ENCODE results near the gene CD2AP.
"Not testable (repeated sequence)": the region's sequence is repeated elsewhere in the genome, so short reads cannot be mapped to it uniquely, and the experiment has no call there.

CD2AP gene, protein sequence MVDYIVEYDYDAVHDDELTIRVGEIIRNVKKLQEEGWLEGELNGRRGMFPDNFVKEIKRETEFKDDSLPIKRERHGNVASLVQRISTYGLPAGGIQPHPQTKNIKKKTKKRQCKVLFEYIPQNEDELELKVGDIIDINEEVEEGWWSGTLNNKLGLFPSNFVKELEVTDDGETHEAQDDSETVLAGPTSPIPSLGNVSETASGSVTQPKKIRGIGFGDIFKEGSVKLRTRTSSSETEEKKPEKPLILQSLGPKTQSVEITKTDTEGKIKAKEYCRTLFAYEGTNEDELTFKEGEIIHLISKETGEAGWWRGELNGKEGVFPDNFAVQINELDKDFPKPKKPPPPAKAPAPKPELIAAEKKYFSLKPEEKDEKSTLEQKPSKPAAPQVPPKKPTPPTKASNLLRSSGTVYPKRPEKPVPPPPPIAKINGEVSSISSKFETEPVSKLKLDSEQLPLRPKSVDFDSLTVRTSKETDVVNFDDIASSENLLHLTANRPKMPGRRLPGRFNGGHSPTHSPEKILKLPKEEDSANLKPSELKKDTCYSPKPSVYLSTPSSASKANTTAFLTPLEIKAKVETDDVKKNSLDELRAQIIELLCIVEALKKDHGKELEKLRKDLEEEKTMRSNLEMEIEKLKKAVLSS

GRCh38 chr6:47477497-47478232 lies at the start of gene CD2AP:
CD2AP (plus strand) TSS chr6:47477789; CDS start chr6:47478245, 456 bp downstream.
- DNase-seq = peak; percentile 73

GRCh38 chr6:47428288-47428687 lies 49.3 kb upstream of the CD2AP start:
- DNase-seq = no peak

DNA sequence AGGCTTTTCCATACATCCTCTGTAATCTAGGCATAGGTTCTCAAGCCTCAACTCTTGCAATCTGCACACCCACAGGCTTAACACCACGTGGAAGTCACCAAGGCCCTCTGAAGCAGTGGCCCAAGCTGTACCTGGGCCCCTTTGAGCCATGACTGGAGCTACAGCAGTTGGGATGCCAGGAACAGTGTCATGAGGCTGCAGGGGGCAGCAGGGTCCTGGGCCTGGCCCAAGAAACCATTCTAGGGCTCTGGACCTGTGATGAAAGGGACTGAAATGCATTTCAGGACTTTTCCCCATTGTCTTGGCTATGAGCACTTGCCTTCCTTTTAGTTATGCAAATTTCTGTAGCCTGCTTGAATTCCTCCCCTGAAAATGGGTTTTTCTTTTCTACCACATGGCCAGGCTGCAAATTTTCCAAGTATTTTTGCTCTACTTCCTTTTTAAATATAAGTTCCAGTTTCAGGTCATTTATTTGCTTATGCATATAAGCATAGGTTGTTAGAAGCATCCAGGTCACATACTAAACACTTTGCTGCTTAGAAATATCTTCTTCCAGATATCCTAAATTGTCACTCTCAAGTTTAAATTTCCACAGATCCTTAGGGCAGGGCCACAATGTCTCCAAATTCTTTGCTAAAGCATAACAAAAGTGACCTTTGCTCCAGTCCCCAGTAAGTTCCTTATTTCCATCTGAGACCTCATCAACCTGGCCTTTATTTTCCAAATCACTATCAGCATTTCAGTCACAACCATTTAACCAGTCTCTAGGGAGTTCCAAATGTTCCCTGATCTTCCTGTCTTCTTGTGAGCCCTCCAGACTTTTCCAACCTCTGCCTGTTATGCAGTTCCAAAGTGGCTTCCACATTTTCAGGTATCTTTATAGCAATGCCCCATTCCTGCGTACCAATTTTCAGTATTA lies 48.6 kb upstream of the CD2AP start:
- DNase-seq = no peak

DNA sequence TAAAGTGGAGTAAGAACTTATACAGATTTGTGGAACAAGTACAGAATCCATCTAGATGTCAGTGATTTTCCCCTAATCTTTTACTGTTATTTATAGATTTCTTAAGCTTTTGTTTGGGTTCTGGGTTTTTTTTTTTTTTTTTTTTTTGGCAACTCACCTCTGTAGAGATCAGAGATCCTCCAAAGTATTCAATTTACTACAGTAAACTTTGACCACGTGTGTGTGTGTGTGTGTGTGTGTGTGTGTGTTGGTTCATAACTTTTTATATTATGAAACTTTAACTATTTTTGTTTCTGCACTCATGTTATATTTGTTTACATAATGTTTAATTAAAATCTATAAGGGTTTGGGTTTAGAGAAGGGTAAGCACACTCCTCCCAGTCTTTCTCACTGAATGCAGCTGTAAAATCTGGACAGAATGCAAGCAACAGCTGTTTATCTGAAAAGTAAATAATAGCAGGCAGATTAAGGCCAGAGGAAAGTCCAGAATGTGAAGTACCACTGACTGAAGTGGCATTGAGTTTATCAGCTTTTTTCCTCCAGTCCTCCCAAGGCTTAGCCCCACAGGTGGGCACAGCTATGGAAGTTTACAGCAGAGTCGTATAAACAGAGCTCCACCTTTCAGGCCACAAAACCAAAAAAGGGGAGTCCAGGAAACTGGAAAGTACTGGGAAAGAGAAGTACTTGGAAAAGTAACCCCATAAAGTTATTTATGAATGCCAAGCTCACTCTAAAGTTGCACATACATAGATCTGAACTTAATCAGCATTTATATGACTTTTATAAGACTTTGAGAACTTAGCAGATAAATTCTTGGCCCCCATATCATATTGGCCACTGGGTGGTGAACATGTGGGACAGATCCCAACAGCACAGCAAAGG lies 43.0 kb upstream of the CD2AP start:
- no peak for DNase-seq

DNA sequence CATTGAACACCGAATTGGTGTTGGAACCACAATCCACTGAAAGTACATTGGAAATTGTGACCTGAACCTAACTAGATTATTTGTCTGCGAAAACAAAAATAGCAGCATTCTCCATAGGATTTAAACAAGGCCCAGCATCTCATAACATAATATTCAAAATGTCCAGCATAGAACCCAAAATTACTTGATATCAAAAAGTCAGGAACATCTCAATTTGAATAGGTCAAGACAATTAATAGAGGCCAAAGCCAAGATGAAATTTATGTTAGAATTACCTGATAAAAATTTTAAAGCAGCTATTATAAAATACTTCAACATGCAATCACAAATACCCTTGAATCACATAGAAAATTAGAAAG lies 42.4 kb upstream of the CD2AP start:
- DNase-seq = no peak

- no peak for DNase-seq
These were observed 40.0 kb upstream of the CD2AP start for GRCh38 chr6:47437592-47437991.

- DNase-seq = no peak
These were observed 38.9 kb upstream of the CD2AP start for GRCh38 chr6:47438481-47439347.

GRCh38 chr6:47439348-47439668 lies 38.3 kb upstream of the CD2AP start:
- DNase-seq = no peak

DNA sequence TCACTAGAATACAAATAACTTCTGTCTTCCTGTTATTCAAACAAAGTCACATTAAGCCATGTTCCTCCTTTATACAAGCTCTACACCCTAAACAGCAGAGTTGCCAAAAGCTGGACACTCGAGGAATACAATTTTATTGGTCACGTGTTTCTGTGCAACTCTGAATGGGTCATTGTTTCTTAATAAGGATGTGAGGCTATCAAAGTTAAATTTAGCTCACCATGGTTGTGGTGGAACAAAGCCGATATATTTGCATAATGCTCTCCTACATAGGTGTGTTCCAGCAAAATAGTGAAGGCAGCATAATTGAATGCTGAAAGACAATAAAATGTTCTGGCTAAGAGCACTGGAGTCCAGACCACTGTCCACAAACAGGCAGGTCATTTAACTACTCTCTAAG lies 36.9 kb upstream of the CD2AP start:
- DNase-seq = no peak

GRCh38 chr6:47444964-47445363 lies 32.6 kb upstream of the CD2AP start:
- not testable (repeated sequence) for DNase-seq

DNA sequence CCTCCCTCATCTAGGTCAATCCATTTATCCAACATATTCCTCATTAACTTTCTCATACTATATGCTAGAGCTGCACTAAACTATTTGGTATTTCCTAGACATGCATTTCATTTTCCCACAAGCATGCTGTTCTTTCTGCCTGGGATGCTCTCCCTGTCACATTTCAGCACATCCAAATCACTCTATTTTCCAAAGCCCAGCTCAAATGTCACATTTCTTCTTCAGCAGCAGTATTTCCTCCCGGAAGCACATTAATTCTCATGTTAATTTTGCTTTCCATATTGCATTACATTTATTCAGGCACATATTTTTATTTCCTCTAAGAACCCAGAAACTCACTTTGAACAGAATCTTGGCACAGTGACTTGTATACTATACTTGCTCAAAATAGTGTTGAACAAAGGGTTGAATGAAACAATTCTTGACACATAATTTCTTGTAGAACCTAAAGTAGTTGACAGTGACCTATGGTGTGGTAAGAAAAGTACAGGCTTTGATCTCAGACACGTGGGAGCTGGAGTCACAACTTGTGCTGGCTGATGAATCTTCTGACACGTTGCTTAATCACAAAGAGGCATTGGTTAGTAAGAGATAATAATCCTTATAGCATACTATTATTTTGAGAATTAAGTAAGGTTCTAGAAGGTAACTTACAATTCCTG lies 30.8 kb upstream of the CD2AP start:
- no peak for DNase-seq

- no peak for DNase-seq
These were observed 29.9 kb upstream of the CD2AP start for GRCh38 chr6:47447722-47448121.

DNA sequence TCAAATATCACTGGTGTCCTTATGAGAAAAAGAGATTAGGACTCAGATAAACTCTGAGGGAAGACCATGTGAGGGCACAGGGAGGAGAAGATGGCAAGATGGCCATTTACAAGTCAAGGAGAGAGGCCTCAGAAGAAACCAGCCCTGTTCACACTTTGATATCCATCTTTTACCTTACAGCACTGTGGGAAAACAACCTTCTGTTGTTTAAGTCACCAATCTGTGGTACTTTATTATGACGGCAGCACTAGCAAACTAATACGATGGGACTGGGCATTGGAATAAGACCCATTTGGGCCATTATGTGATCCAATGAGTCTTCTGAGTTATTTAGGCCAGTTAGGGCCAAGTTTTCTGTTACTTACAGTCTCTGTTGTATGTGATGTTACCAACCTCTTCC lies 26.4 kb upstream of the CD2AP start:
- no peak for DNase-seq

DNA sequence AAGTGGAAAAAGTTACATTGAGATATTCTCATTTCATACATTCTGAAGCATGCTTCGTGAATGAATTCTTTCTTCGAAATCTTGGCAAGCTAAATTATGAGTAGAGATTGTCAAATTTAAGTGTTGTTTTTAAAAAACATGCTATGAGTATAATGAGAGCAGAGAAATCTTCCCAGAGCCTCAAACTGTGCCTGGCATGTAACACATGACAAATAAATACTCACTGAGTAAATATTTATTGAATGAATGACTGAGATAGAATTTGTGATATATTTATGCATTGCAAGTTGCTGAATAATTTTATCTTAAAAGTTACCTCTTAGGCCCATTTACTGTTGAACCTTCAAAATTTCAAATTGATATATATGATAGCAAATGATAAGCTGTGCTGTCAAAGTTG lies 24.7 kb upstream of the CD2AP start:
- no peak for DNase-seq

DNA sequence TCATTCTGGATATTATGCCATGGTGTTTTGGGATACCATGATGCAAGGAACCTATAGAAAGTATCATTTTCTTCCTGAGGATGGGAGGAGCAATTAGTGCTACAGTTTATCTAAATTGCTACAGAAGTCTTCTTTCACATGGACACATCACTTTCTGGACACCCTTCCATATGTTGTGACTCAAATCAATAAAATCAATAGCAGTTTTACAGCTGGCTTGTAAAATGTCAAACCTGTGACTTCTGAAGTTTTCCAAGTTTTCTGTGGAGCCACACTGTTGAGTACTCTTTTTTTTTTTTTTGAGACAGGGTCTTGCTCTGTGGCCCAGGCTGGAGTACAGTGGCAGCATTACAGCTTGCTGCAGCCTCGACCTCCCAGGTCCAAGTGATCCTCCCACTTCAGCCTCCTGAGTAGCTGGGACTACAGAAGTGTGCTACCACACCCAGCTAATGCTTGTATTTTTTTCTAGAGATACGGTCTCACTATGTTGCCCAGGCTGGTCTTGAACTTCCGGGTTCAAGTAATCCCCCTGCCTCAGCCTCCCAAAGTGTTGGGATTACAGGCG lies 24.1 kb upstream of the CD2AP start:
- DNase-seq = no peak

GRCh38 chr6:47454713-47455396 lies 22.7 kb upstream of the CD2AP start:
- DNase-seq = no peak

DNA sequence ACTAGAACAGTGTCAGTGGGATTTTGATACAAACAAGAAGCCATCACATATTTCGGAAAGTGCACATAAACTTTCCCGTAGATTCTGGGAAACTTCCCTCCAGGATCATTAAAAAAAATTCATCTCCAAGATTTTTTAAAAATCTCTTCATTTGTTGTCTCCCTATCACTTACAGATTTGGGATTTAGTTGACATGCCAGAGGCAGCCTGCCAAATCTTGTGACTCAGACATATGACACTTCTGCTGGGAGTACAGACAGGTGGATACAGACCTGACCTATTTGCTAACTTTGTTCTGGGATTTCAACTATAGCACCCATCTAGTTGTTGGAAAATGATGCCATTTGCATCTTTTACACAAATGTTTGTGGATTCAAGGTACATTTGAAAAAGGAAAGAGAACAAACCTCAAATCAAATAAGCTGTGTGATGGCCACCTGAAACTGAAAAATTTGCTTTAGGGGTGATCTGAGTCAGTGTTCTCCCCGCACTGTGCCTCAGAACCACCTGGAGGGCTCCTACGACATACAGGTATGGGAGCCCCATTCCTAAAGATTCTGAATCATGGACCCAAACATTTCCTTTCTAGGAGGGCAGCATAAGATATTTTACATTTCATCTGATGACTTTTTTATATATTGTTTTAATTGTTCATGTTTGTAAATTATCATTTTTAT lies 21.9 kb upstream of the CD2AP start:
- no peak for DNase-seq

- DNase-seq = no peak
These were observed 21.0 kb upstream of the CD2AP start for GRCh38 chr6:47456536-47456975.

- no peak for DNase-seq
These were observed 20.2 kb upstream of the CD2AP start for GRCh38 chr6:47457370-47457769.

Data from 8988T (cell line).